ENCODE measurements around the gene MRPL21. TPM values are rescaled to one million over a fixed set of nuclear protein-coding genes. Genes with fewer than 3 reads are reported as not detected.
A peak's percentile ranks its signal among the peaks of the same experiment; 100 is the strongest.

Gene MRPL21
- total and polyA plus RNA-seq, 8 donors: 17.9 to 42.1 (median 25.4) TPM

- intact Hi-C loops (cut with DNase I): no loop called here
- ATAC-seq (no peak), DNase-seq (no peak), FAIRE-seq (no peak)
- Histone ChIP-seq H3K27me3 (no peaks in the 10 kb centered on the region), H3K27ac (no peak overlapping the region), H3K4me1 (no peaks in the 10 kb centered on the region), H3K36me3 (peaks cover 4 to 34% (median 13%) of the 10 kb centered on the region in 3 donors), H3K4me3 (no peak overlapping the region), H3K9me3 (no peaks in the 10 kb centered on the region)
- WGBS, 2 donors: 89 to 95% methylated on average over 10 of the region's 10 CpGs
- TF ChIP-seq CTCF (IDR thresholded peaks at IDR 0.05): no peak
Measured at GRCh38 chr11:68924073-68924925, 20.7 kb upstream of the MRPL21 start.

- Histone ChIP-seq H3K36me3 (peaks cover 2 to 27% (median 9%) of the 10 kb centered on the region in 3 donors), H3K4me1 (no peaks in the 10 kb centered on the region), H3K4me3 (no peak overlapping the region), H3K27ac (no peak overlapping the region), H3K9me3 (no peaks in the 10 kb centered on the region), H3K27me3 (no peaks in the 10 kb centered on the region)
- no peak for TF ChIP-seq CTCF (IDR thresholded peaks at IDR 0.05)
- ATAC-seq (no peak), FAIRE-seq (no peak), DNase-seq (no peak)
- 89 to 92% methylated on average over 3 of the region's 3 CpGs for WGBS, 2 donors
- intact Hi-C loops (cut with DNase I): no loop called here
Measured at GRCh38 chr11:68923614-68924013, 20.0 kb upstream of the MRPL21 start.

GRCh38 chr11:68916439-68916838 lies 12.8 kb upstream of the MRPL21 start:
- Histone ChIP-seq H3K27me3 (no peaks in the 10 kb centered on the region), H3K27ac (no peak overlapping the region), H3K4me3 (no peak overlapping the region), H3K36me3 (peaks cover 0 to 46% (median 36%) of the 10 kb centered on the region in 3 donors), H3K4me1 (no peaks in the 10 kb centered on the region), H3K9me3 (no peaks in the 10 kb centered on the region)
- TF ChIP-seq CTCF (IDR thresholded peaks at IDR 0.05): no peak
- intact Hi-C loops (cut with DNase I): no loop called here
- DNase-seq (no peak), FAIRE-seq (no peak), ATAC-seq (no peak)
- 91 to 92% methylated on average over 13 of the region's 13 CpGs for WGBS, 2 donors

GRCh38 chr11:68914761-68915160 lies 11.1 kb upstream of the MRPL21 start:
- ATAC-seq (no peak), FAIRE-seq (no peak), DNase-seq (peak in 1 of 6 donors; percentile 32)
- no peak for TF ChIP-seq CTCF (IDR thresholded peaks at IDR 0.05)
- Histone ChIP-seq H3K9me3 (no peaks in the 10 kb centered on the region), H3K36me3 (peaks cover 0 to 61% (median 35%) of the 10 kb centered on the region in 3 donors), H3K27ac (no peak overlapping the region), H3K27me3 (no peaks in the 10 kb centered on the region), H3K4me1 (no peaks in the 10 kb centered on the region), H3K4me3 (no peak overlapping the region)
- intact Hi-C loops (cut with DNase I): no loop called here
- 95 to 97% methylated on average over 15 of the region's 15 CpGs for WGBS, 2 donors

GRCh38 chr11:68913188-68913587 lies 9.6 kb upstream of the MRPL21 start:
- peaks cover 0 to 64% (median 33%) of the 10 kb centered on the region in 3 donors for H3K36me3 ChIP-seq
- no peak overlapping the region for H3K27ac ChIP-seq
- no peak for ATAC-seq
- H3K9me3 ChIP-seq: no peaks in the 10 kb centered on the region
- H3K4me1 ChIP-seq: no peaks in the 10 kb centered on the region
- intact Hi-C loops (cut with DNase I): no loop called here
- no peak for TF ChIP-seq CTCF (IDR thresholded peaks at IDR 0.05)
- 93 to 98% methylated on average over 5 of the region's 5 CpGs for WGBS, 2 donors
- FAIRE-seq: no peak
- no peak overlapping the region for H3K4me3 ChIP-seq
- no peaks in the 10 kb centered on the region for H3K27me3 ChIP-seq
- no peak for DNase-seq
